A549 treated with DMSO at 1 μM for 4 hours (cell line): Measurements from ENCODE around the gene ZFHX2. TPM values are rescaled to one million over a fixed set of nuclear protein-coding genes. Genes with fewer than 3 reads are reported as not detected.

Experiments
- total RNA-seq: library from RNA; stranded (reverse); fragments of 200-300 nt; extraction: Qiagen RNA extraction; gene quantifications from 5 replicates; pipeline ENCODE4 v1.2.3, GENCODE V29; 2022; ENCODE audit warnings: low read depth

Gene ZFHX2
- total RNA-seq, result 0.36 to 1.7 TPM (median 1.5 TPM) in 5 replicates

GRCh38 chr14:23551266-23552028 lies at the start of gene ZFHX2:
ZFHX2 (minus strand) TSS chr14:23551765; CDS start chr14:23535325, 16,440 bp downstream.

GRCh38 chr14:23578560-23579310 lies 27.2 kb upstream of the ZFHX2 start, which contains the start of gene JPH4:
JPH4 (minus strand) TSS chr14:23578790; CDS start chr14:23577453, 1,337 bp downstream.

GRCh38 chr14:23567186-23568020 lies 15.8 kb upstream of the ZFHX2 start, which contains the start of gene AP1G2:
AP1G2 (minus strand) TSS chr14:23567791; CDS start chr14:23567314, 477 bp downstream.

GRCh38 chr14:23555882-23556699 lies 4.5 kb upstream of the ZFHX2 start, which contains the start of gene THTPA:
THTPA (plus strand) TSS chr14:23556271; CDS start chr14:23556758, 487 bp downstream.

Other genes with a start within 250 kb of the ZFHX2 start
- 3.3 to 5.4 TPM (median 4.4 TPM) in 5 replicates for gene PPP1R3E, start 248.9 kb downstream of the ZFHX2 start, total RNA-seq
- gene BCL2L2, start 244.9 kb downstream of the ZFHX2 start, total RNA-seq, result 19.4 to 23.1 TPM (median 21.3 TPM) in 5 replicates
- gene PABPN1, start 230.3 kb downstream of the ZFHX2 start, total RNA-seq, result 140 to 168 TPM (median 158 TPM) in 5 replicates
- 5.8 to 7.9 TPM (median 6.6 TPM) in 5 replicates for gene SLC22A17, start 198.9 kb downstream of the ZFHX2 start, total RNA-seq
- gene EFS, start 186.6 kb downstream of the ZFHX2 start, total RNA-seq, result not detected in 5 replicates
- gene IL25, start 179.0 kb downstream of the ZFHX2 start, total RNA-seq, result not detected in 5 replicates
- not detected in 5 replicates for gene CMTM5, start 174.7 kb downstream of the ZFHX2 start, total RNA-seq
- not detected in 5 replicates for gene MYH6, start 143.5 kb downstream of the ZFHX2 start, total RNA-seq
- not detected in 5 replicates for gene MYH7, start 116.1 kb downstream of the ZFHX2 start, total RNA-seq
- 64.5 to 68.9 TPM (median 66.7 TPM) in 5 replicates for gene NGDN, start 82.1 kb downstream of the ZFHX2 start, total RNA-seq
- gene THTPA, start 4.5 kb upstream of the ZFHX2 start, total RNA-seq, result 12.8 to 14.9 TPM (median 13.5 TPM) in 5 replicates
- 36.8 to 56.9 TPM (median 49.3 TPM) in 5 replicates for gene AP1G2, start 16.0 kb upstream of the ZFHX2 start, total RNA-seq
- gene JPH4, start 27.0 kb upstream of the ZFHX2 start, total RNA-seq, result 0.05 to 0.07 TPM in 2 of 5 replicates, not detected in the others
- gene DHRS2, start 84.6 kb upstream of the ZFHX2 start, total RNA-seq, result 6.1 to 10.3 TPM (median 7.8 TPM) in 5 replicates